PC-3 (cell line): ENCODE results near the gene IGSF22. TPM values are rescaled to one million over a fixed set of nuclear protein-coding genes. Genes with fewer than 3 reads are reported as not detected.
"Not testable (repeated sequence)": the region's sequence is repeated elsewhere in the genome, so short reads cannot be mapped to it uniquely, and the experiment has no call there.

Source experiments
- ATAC-seq: fragments of 200-7000 bp; cut with Tn5 transposase; 2 replicates; pipeline ENCODE4 v1.9.1; 2020; ENCODE audit warnings: mild to moderate bottlenecking, moderate library complexity
- BruUV-seq: library from RNA; stranded (reverse); fragments of 400-500 nt; replicated peaks from 2 replicates; lab custom pipeline; 2021; lab: Mats Ljungman, UMichigan
- CTCF ChIA-PET: fragments of 300-600 bp; sonication (Branson Sonifier 250); formaldehyde crosslinking; loops from one replicate; lab custom pipeline; 2022; ENCODE audit warnings: antibody characterized with exemption; lab: Charles Lee
- POLR2A ChIA-PET: fragments of 300-600 bp; sonication (Branson Sonifier 250); formaldehyde crosslinking; loops from one replicate; lab custom pipeline; 2022; ENCODE audit warnings: antibody characterized with exemption; ENCODE audit not compliant: unreplicated experiment; lab: Charles Lee
- DNase-seq: peaks from one replicate; pipeline ENCODE4 v3.0.0-alpha.2; 2015
- H2AFZ ChIP-seq: fragments of 300-600 bp; sonication (generic); 2 replicates; pipeline ENCODE4 v1.6.0; 2016; ENCODE audit warnings: antibody characterized with exemption, low read length
- H3F3A ChIP-seq: fragments of 300-600 bp; sonication (generic); one replicate; pipeline ENCODE4 v1.6.0; 2017; ENCODE audit warnings: antibody characterized with exemption, low read length, control low read depth, mild to moderate bottlenecking; ENCODE audit not compliant: unreplicated experiment
- H3K27ac ChIP-seq: fragments of 300-600 bp; sonication (generic); 2 replicates; pipeline ENCODE4 v1.5.1; 2016; ENCODE audit warnings: mild to moderate bottlenecking, low read length
- H3K27me3 ChIP-seq: fragments of 300-600 bp; sonication (generic); 2 replicates; pipeline ENCODE4 v1.6.1; 2016; ENCODE audit warnings: low read length, mixed read lengths
- H3K36me3 ChIP-seq: fragments of 300-600 bp; sonication (generic); 2 replicates; pipeline ENCODE4 v1.6.1; 2016; ENCODE audit warnings: low read depth, mixed run types, low read length, mixed read lengths
- H3K4me1 ChIP-seq: fragments of 300-600 bp; sonication (generic); 2 replicates; pipeline ENCODE4 v1.5.1; 2016; ENCODE audit warnings: low read length; ENCODE audit not compliant: insufficient read depth
- H3K4me2 ChIP-seq: fragments of 300-600 bp; sonication (generic); 2 replicates; pipeline ENCODE4 v1.6.0; 2016; ENCODE audit warnings: low read length
- H3K4me3 ChIP-seq: fragments of 300-600 bp; sonication (generic); 2 replicates; pipeline ENCODE4 v1.5.1; 2016; ENCODE audit warnings: mild to moderate bottlenecking, low read length, mixed read lengths
- H3K79me2 ChIP-seq: fragments of 300-600 bp; sonication (generic); 2 replicates; pipeline ENCODE4 v1.6.1; 2017; ENCODE audit warnings: low read length, mixed read lengths
- H3K9ac ChIP-seq: fragments of 300-600 bp; sonication (generic); 2 replicates; pipeline ENCODE4 v1.6.0; 2016; ENCODE audit warnings: mild to moderate bottlenecking, low read length
- H3K9me2 ChIP-seq: fragments of 300-600 bp; sonication (generic); replicated peaks from 2 replicates; pipeline ENCODE4 v1.6.1; 2016; ENCODE audit warnings: mixed run types, low read length, mixed read lengths
- H3K9me3 ChIP-seq: fragments of 300-600 bp; sonication (generic); 2 replicates; pipeline ENCODE4 v1.6.1; 2016; ENCODE audit warnings: low read length, mixed read lengths
- H4K20me1 ChIP-seq: fragments of 300-600 bp; sonication (generic); 2 replicates; pipeline ENCODE4 v1.6.1; 2016; ENCODE audit warnings: low read length, mixed read lengths
- CTCF ChIP-seq: fragments of 300-600 bp; sonication (generic); conservative IDR thresholded peaks from 2 replicates; pipeline ENCODE4 v1.5.1; 2017; ENCODE audit warnings: antibody characterized with exemption, low read depth, mild to moderate bottlenecking, low read length
- EZH2 ChIP-seq: fragments of 300-600 bp; sonication (generic); IDR thresholded peaks from one replicate; pipeline ENCODE4 v1.6.1; 2017; ENCODE audit warnings: antibody characterized with exemption, mild to moderate bottlenecking, low read length; ENCODE audit not compliant: unreplicated experiment
- EZH2phosphoT487 ChIP-seq: fragments of 300-600 bp; sonication (generic); IDR thresholded peaks from 2 replicates; pipeline ENCODE4 v1.6.1; 2018; ENCODE audit warnings: mild to moderate bottlenecking, antibody characterized with exemption, low read length, borderline replicate concordance
- intact Hi-C: fragments of 100-400 bp; cut with micrococcal nuclease; formaldehyde crosslinking; loops from 2 replicates; pipeline ENCODE4 v1.9.0; 2023
- total RNA-seq: library from RNA; depleted of rRNA; stranded (reverse); fragments of >200 nt; gene quantifications from 2 replicates; pipeline ENCODE4 v1.2.3, GENCODE V29; 2014; rRNA removed

Gene IGSF22
- total RNA-seq, 1 experiment from 2014 or later = not detected

GRCh38 chr11:18668131-18668530 is 57.9 kb downstream of the IGSF22 start:
- no TSS peak for BruUV-seq
- Histone ChIP-seq H3K9ac (peak overlapping the region; percentile 67; the same call in 1 of the 2 replicates), H3K27ac (peak overlapping the region; percentile 87), H3K79me2 (no peaks in the 10 kb centered on the region), H3F3A (no peaks in the 10 kb centered on the region), H3K36me3 (no peaks in the 10 kb centered on the region), H3K27me3 (no peaks in the 10 kb centered on the region), H3K4me2 (peak overlapping the region; percentile 70), H2AFZ (peak overlapping the region; percentile 65), H3K9me3 (no peaks in the 10 kb centered on the region), H3K4me1 (peaks cover 35% of the 10 kb centered on the region), H4K20me1 (no peaks in the 10 kb centered on the region), H3K9me2 (no peaks in the 10 kb centered on the region), H3K4me3 (no peak overlapping the region)
- ATAC-seq (no peak), DNase-seq (peak; percentile 28)
- intact Hi-C loops = loop anchor here (2.0 kb wide), 1 partner anchor 31 kb away; the partner anchor contains the start of gene TMEM86A
- ChIA-PET POLR2A (no interaction called here), CTCF (interaction anchor here (0.6 kb wide), 1 partner anchor 36 kb away, joined by 4 read pairs; no protein-coding TSS in a partner anchor)
- TF ChIP-seq EZH2phosphoT487 = no peak

GRCh38 chr11:18665353-18665872 is 60.6 kb downstream of the IGSF22 start:
- BruUV-seq, POLR2A ChIA-PET, H4K20me1 ChIP-seq, H3K79me2 ChIP-seq, CTCF ChIA-PET, H3K36me3 ChIP-seq, H3K27me3 ChIP-seq, H3K9ac ChIP-seq, DNase-seq, ATAC-seq, H3K27ac ChIP-seq, H3K4me3 ChIP-seq, H3F3A ChIP-seq, H3K9me2 ChIP-seq, H3K9me3 ChIP-seq, H2AFZ ChIP-seq, intact Hi-C loops, H3K4me2 ChIP-seq: not testable (repeated sequence)
- peaks cover 23% of the 10 kb centered on the region for H3K4me1 ChIP-seq

GRCh38 chr11:18657673-18658072 is 68.3 kb downstream of the IGSF22 start:
- no peaks in the 10 kb centered on the region for H3K79me2 ChIP-seq
- no peaks in the 10 kb centered on the region for H3F3A ChIP-seq
- H4K20me1 ChIP-seq = no peaks in the 10 kb centered on the region
- ChIA-PET POLR2A (no interaction called here), CTCF (no interaction called here)
- H3K27ac ChIP-seq = no peak overlapping the region
- H3K36me3 ChIP-seq = no peaks in the 10 kb centered on the region
- H3K4me3 ChIP-seq = no peak overlapping the region
- DNase-seq = no peak
- intact Hi-C loops = no loop called here
- no peaks in the 10 kb centered on the region for H3K9me3 ChIP-seq
- TF ChIP-seq CTCF (no peak), EZH2 (no peak), EZH2phosphoT487 (no peak)
- no peaks in the 10 kb centered on the region for H3K4me1 ChIP-seq
- H3K9ac ChIP-seq = no peak overlapping the region
- ATAC-seq = no peak
- BruUV-seq = no TSS peak
- H3K4me2 ChIP-seq = no peak overlapping the region
- no peaks in the 10 kb centered on the region for H3K9me2 ChIP-seq
- H2AFZ ChIP-seq = no peak overlapping the region
- H3K27me3 ChIP-seq = no peaks in the 10 kb centered on the region

Other genes starting within 250 kb of the IGSF22 start
- 42.2 and 46.9 TPM in 2 replicates for gene TSG101, start 199.2 kb downstream of the IGSF22 start, total RNA-seq
- gene UEVLD, start 137.5 kb downstream of the IGSF22 start, total RNA-seq = 15.6 and 22.2 TPM in 2 replicates
- gene MISFA, start 126.4 kb downstream of the IGSF22 start, total RNA-seq = 0.36 TPM in 1 of 2 replicates, not detected in the other
- gene SPTY2D1, start 91.8 kb downstream of the IGSF22 start, total RNA-seq = 15.6 and 16.6 TPM in 2 replicates
- gene TMEM86A, start 27.4 kb downstream of the IGSF22 start, total RNA-seq = 1.6 and 2.9 TPM in 2 replicates
- 0.95 and 2.8 TPM in 2 replicates for gene PTPN5, start 65.6 kb upstream of the IGSF22 start, total RNA-seq
- gene MRGPRX1, start 213.2 kb upstream of the IGSF22 start, total RNA-seq = not detected in 2 replicates